Measurements from ENCODE around the gene SCNN1A. TPM values are rescaled to one million over a fixed set of nuclear protein-coding genes. Genes with fewer than 3 reads are reported as not detected.

Gene SCNN1A
- total RNA-seq (100 to 1,000 TPM; 122 to 312 TPM), polyA plus RNA-seq (100 to 1,000 TPM in 1 of 2 donors, 10 to 100 TPM in 1; 86.6 to 129 TPM)
- long read RNA-seq, donor 1, partial matches to known transcripts = 0 of 2 reads
- long read RNA-seq, donor 1, other reads (novel, unspliced or antisense) = 0 of 2 reads
- long read RNA-seq, donor 2 = 0 reads
- long read RNA-seq, donor 3 = 0 reads
- long read RNA-seq, donor 4 = 0 reads
- long read RNA-seq, donor 5, partial matches to known transcripts = 101 of 125 reads
- long read RNA-seq, donor 5, other reads (novel, unspliced or antisense) = 24 of 125 reads

DNA sequence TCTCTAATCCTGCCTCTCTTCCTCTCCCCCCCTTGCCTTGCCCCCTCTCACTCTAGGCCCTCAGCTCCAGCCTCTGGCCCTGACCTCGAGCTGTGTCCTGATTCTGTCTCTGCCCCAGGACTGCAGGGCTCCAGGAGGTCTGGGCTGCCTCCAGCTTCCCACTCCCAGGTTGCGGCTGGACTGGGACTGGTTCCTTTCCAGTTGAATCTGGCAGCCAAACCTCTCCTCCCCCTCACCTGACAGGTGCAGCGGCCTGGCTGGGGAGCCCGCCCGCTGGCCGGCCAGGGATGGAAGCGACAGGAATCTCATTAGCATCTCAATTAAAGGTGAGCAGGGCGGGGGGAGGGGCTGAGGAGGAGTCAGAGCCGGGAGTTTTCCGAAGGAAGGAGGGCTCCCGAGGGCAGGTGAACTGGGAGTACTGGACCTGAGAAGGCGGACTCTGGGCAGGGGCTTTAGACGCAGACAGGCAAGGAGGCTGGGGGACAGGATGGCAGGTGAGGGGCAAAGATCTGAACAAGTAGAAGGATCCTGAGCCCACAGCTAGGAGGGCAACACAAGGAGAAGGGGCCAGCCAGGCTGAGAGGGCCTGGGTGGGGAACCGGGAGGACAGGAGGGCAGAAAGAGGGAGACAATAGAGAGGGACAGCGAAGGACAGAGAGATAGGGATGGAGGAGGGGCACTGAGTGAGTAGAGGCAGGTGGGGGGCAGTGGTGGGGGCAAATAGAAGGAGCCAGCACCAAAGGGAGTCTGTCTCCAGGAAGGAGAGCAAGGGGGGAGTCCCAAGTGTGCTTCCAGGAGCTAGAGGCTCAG lies at the start of gene SCNN1A:
SCNN1A (minus strand) TSS at position 295 of the 810 bp plus-strand sequence. CDS start 780 bp downstream, outside the sequence.
- WGBS, 2 donors = 70 to 88% methylated on average over 15 of the region's 15 CpGs
- peak within 1 kb of the TSS in 1 of 2 donors; percentile 13 for H3K9ac ChIP-seq (ENCODE audit: insufficient read depth in 1 of 2, low read length in 2 of 2)
- no peaks in the 10 kb centered on the region for H3K9me3 ChIP-seq (ENCODE audit: control insufficient read depth in 4 of 4, insufficient read depth in 3 of 4, low read length in 3 of 4)
- DNase-seq = no peak
- peak within 1 kb of the TSS in 1 of 2 donors; percentile 89 for H3K27ac ChIP-seq (ENCODE audit: low read depth in 1 of 2, low read length in 1 of 2)
- peak; percentile 12 for ATAC-seq (ENCODE audit: insufficient read depth, low FRiP score)
- peak within 1 kb of the TSS; percentile 9 for H3K4me3 ChIP-seq
- TF ChIP-seq CTCF (IDR thresholded peaks at IDR 0.05; ENCODE audit: control extremely low read depth, extremely low read depth) = no peak
- H3K27me3 ChIP-seq (ENCODE audit: control insufficient read depth in 3 of 3, insufficient read depth in 3 of 3, low read length in 2 of 3) = no peaks in the 10 kb centered on the region
- no peaks in the 10 kb centered on the region for H3K36me3 ChIP-seq (ENCODE audit: control insufficient read depth in 4 of 4, insufficient read depth in 4 of 4, low read length in 4 of 4)
- peaks cover 0 to 39% (median 13%) of the 10 kb centered on the region in 5 donors for H3K4me1 ChIP-seq (ENCODE audit: control insufficient read depth in 5 of 5, insufficient read depth in 5 of 5, low read length in 5 of 5)

DNA sequence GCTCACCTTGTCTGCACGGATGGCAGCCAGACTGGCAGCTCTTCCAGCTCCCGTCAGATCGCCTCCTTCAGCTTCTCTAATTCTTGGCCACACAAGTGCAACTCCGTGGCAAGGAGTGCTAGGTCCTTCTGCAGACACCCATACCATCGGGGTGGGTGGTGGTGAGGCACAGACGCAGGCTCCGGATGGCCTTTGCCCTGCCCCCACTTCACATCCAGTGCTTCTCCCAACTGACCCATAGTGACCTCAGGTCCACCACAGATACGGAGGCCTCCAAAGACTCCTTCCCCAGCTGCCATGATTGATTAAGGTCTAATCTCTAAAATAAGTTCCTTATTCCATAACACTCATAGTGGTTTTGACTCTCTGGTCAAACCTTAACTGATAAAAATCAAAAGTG lies 49.5 kb upstream of the SCNN1A start:
- Histone ChIP-seq H3K9me3 (ENCODE audit: control insufficient read depth in 4 of 4, insufficient read depth in 3 of 4, low read length in 3 of 4) (no peaks in the 10 kb centered on the region), H3K9ac (ENCODE audit: insufficient read depth in 1 of 2, low read length in 2 of 2) (no peak overlapping the region), H3K4me1 (ENCODE audit: control insufficient read depth in 5 of 5, insufficient read depth in 5 of 5, low read length in 5 of 5) (peaks cover 0 to 3% (median 0%) of the 10 kb centered on the region in 5 donors), H3K27ac (ENCODE audit: low read depth in 1 of 2, low read length in 1 of 2) (no peak overlapping the region), H3K4me3 (no peak overlapping the region), H3K27me3 (ENCODE audit: control insufficient read depth in 3 of 3, insufficient read depth in 3 of 3, low read length in 2 of 3) (no peaks in the 10 kb centered on the region), H3K36me3 (ENCODE audit: control insufficient read depth in 4 of 4, insufficient read depth in 4 of 4, low read length in 4 of 4) (no peaks in the 10 kb centered on the region)
- DNase-seq = no peak
- 73 to 85% methylated on average over 8 of the region's 8 CpGs for WGBS, 2 donors
- no peak for TF ChIP-seq CTCF (IDR thresholded peaks at IDR 0.05; ENCODE audit: control extremely low read depth, extremely low read depth)
- no peak for ATAC-seq (ENCODE audit: insufficient read depth, low FRiP score)

GRCh38 chr12:6424008-6424347 lies 48.6 kb upstream of the SCNN1A start:
- DNase-seq = no peak
- peaks cover 0 to 3% (median 0%) of the 10 kb centered on the region in 5 donors for H3K4me1 ChIP-seq (ENCODE audit: control insufficient read depth in 5 of 5, insufficient read depth in 5 of 5, low read length in 5 of 5)
- no peaks in the 10 kb centered on the region for H3K27me3 ChIP-seq (ENCODE audit: control insufficient read depth in 3 of 3, insufficient read depth in 3 of 3, low read length in 2 of 3)
- no peaks in the 10 kb centered on the region for H3K9me3 ChIP-seq (ENCODE audit: control insufficient read depth in 4 of 4, insufficient read depth in 3 of 4, low read length in 3 of 4)
- no peak for ATAC-seq (ENCODE audit: insufficient read depth, low FRiP score)
- WGBS, 2 donors = 50 to 67% methylated on average over 6 of the region's 6 CpGs
- H3K4me3 ChIP-seq = no peak overlapping the region
- H3K9ac ChIP-seq (ENCODE audit: insufficient read depth in 1 of 2, low read length in 2 of 2) = no peak overlapping the region
- TF ChIP-seq CTCF (IDR thresholded peaks at IDR 0.05; ENCODE audit: control extremely low read depth, extremely low read depth) = no peak
- H3K36me3 ChIP-seq (ENCODE audit: control insufficient read depth in 4 of 4, insufficient read depth in 4 of 4, low read length in 4 of 4) = no peaks in the 10 kb centered on the region
- peak overlapping the region in 1 of 2 donors; percentile 1 for H3K27ac ChIP-seq (ENCODE audit: low read depth in 1 of 2, low read length in 1 of 2)

All from lung (tissue), 16 donors.